HUES48 (cell line): Measurements from ENCODE around the gene ZNF606.
A peak's percentile ranks its signal among the peaks of the same experiment; 100 is the strongest.

Experiments used
- H3K27ac ChIP-seq: one replicate; pipeline ENCODE4 v1.7.0; 2013; ENCODE audit warnings: low read depth, low read length, inconsistent platforms
- H3K27me3 ChIP-seq: 2 replicates; pipeline ENCODE4 v1.6.1; 2013; ENCODE audit warnings: mild to moderate bottlenecking, low read length; ENCODE audit not compliant: control insufficient read depth, insufficient read depth
- H3K36me3 ChIP-seq: 2 replicates; pipeline ENCODE4 v1.6.1; 2013; ENCODE audit warnings: low read length; ENCODE audit not compliant: control insufficient read depth, insufficient read depth
- H3K4me1 ChIP-seq: 2 replicates; pipeline ENCODE4 v1.6.1; 2013; ENCODE audit warnings: mild to moderate bottlenecking, low read length; ENCODE audit not compliant: control insufficient read depth, insufficient read depth
- H3K4me3 ChIP-seq: 2 replicates; pipeline ENCODE4 v1.5.1; 2013; ENCODE audit warnings: mild to moderate bottlenecking, low read depth, low read length
- H3K9ac ChIP-seq: 2 replicates; pipeline ENCODE4 v1.6.1; 2013; ENCODE audit warnings: mild to moderate bottlenecking, low read depth, low read length, moderate library complexity
- H3K9me3 ChIP-seq: 2 replicates; pipeline ENCODE4 v1.6.1; 2013; ENCODE audit warnings: low read length; ENCODE audit not compliant: control insufficient read depth, insufficient read depth

The ZNF606 gene

DNA sequence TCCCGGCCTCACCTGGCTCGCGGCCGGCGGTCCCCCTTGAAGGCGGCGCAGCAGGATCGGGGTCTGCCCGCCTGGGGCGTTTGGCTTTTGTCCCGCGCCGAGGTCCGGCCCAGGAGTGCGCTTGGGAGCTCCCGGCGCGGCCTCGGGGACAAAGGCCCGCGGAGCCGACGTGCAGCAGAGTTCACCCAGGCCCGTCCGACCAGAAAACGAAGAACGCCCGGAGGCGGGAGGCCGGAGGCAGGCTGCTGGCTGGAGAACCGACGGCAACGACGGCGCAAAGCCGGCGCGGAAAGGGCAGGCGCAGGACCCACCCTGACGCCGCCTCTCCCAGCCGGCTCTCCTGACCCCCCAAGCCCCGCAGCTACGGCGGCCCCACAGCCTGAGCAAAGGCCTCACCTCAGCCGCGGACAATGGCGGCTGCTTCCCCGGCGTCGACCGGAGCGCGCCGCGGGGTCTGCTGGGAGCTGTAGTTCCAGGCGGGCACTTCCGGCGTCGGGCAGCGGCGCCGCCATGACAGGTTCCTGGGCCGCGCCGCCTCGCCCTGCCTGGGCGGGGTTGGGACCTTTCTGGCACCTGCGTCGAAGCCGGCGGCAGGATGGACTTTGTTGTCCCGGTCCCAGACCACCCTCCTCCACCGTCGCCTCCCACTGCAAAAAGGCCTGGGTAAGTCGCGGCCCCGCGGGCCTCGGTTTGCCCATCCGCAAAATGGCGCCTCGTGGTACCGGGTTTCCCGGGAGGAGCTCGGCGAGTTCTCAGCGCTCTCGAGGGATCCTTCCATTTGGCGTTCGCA, at the start of gene ZNF606:
TSS of gene ZNF606 (minus strand) at position 437 of the 790 bp plus-strand sequence. CDS start 1,501 bp downstream, outside the sequence.
- Histone ChIP-seq H3K4me3 (peak within 1 kb of the TSS; percentile 83), H3K36me3 (peaks cover 61% of the 10 kb centered on the region), H3K9me3 (peaks cover 57% of the 10 kb centered on the region), H3K27me3 (no peaks in the 10 kb centered on the region), H3K27ac (peak within 1 kb of the TSS; percentile 91), H3K4me1 (peaks cover 5% of the 10 kb centered on the region; the same call in 1 of the 2 replicates), H3K9ac (peak within 1 kb of the TSS; percentile 97)

DNA sequence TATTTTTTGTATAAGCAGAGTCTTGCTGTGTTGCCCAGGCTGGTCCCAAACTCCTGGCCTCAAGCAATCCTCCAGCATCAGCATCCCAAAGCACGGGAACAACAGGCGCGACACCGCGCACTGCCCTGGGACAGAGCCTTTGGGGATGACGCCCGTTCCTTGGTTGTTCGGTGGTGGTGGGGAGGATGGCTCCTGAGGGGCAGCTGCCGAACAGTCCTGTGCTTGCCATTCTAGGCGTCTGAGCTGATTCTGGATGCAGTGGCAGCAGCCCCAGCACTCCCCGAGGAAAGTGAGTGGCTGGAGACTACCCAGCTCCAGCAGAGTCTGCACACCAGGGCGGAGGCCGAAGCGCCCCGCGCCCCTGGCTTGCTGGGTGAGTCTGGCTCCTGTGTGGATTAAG, 49.6 kb upstream of the ZNF606 start:
- Histone ChIP-seq H3K4me1 (no peaks in the 10 kb centered on the region), H3K36me3 (no peaks in the 10 kb centered on the region), H3K27me3 (no peaks in the 10 kb centered on the region), H3K27ac (no peak overlapping the region), H3K9ac (no peak overlapping the region), H3K9me3 (peaks cover 64% of the 10 kb centered on the region), H3K4me3 (no peak overlapping the region)

DNA sequence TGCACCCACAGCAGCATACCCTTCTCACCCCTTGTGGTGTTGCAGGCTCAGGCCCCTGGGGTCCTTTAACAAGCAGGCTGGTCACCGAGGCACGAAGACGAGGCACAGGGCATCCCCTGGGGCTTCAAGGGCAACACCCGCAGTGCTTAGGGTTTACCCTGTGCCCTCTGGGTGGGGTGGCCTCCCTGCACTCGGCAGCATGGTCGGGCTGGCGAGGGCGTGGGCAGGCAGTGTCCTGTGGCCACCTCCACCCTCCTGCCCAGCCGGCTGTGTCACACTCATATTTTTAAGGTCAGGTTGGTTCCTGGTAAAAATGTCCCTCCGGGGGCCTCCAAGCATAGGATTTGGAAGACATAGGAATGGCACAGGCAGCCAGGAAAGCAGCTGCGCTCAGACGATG, 45.1 kb upstream of the ZNF606 start:
- Histone ChIP-seq H3K27ac (no peak overlapping the region), H3K4me1 (no peaks in the 10 kb centered on the region), H3K4me3 (no peak overlapping the region), H3K36me3 (no peaks in the 10 kb centered on the region), H3K9ac (no peak overlapping the region), H3K9me3 (peaks cover 55% of the 10 kb centered on the region), H3K27me3 (no peaks in the 10 kb centered on the region)

DNA sequence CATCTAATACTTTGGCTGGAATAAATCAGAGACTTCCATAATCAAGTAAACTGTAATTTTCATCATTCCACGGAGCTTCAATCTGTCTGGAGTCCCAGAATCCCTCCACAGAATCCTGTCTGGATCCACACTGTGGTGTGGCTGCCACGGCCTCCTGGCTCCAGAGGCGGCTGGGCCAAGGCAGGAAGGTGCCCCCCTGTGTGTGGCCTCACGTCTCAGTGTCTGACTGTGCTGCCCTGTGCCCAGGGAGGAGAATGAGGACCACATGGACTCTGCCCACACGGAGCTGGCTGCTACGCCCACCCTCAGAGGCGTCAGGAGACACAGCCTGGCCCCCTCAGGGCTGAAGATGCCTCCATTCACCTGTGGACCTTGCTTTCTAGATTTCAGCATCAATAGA, 44.2 kb upstream of the ZNF606 start:
- peaks cover 50% of the 10 kb centered on the region for H3K9me3 ChIP-seq
- no peaks in the 10 kb centered on the region for H3K27me3 ChIP-seq
- no peak overlapping the region for H3K9ac ChIP-seq

DNA sequence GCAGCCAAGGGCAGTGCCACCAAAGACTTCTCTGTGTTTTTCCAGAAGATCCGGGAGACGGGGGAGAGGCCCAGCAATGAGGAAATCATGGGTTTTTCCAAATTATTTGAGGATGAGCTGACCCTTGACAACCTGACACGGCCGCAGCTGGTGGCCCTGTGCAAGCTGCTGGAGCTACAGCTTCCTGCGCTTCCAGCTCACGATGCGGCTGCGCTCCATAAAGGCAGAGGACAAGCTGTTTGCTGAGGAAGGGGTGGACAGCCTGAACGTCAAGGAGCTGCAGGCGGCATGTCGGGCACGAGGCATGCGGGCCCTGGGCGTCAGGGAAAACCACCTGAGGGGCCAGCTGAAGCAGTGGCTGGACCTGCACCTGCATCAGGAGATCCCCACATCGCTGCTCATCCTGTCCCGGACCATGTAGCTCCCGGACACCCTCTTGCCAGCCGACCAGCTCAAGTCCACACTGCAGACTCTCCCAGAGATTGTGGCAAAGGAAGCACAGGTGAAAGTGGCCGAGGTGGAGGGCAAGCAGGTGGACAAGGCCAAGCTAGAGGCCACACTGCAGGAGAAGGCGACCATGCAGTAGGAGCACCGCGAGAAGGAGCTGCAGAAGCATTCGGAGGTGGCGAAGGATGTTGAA, 42.9 kb upstream of the ZNF606 start:
- H3K36me3 ChIP-seq = no peaks in the 10 kb centered on the region
- no peak overlapping the region for H3K27ac ChIP-seq
- no peak overlapping the region for H3K9ac ChIP-seq
- H3K4me1 ChIP-seq = no peaks in the 10 kb centered on the region
- no peaks in the 10 kb centered on the region for H3K27me3 ChIP-seq
- peaks cover 43% of the 10 kb centered on the region for H3K9me3 ChIP-seq
- H3K4me3 ChIP-seq = no peak overlapping the region

More for the DNA sequence above, 44.2 kb upstream of the ZNF606 start:
- Histone ChIP-seq H3K27ac (no peak overlapping the region), H3K36me3 (no peaks in the 10 kb centered on the region), H3K4me1 (no peaks in the 10 kb centered on the region), H3K4me3 (no peak overlapping the region)

DNA sequence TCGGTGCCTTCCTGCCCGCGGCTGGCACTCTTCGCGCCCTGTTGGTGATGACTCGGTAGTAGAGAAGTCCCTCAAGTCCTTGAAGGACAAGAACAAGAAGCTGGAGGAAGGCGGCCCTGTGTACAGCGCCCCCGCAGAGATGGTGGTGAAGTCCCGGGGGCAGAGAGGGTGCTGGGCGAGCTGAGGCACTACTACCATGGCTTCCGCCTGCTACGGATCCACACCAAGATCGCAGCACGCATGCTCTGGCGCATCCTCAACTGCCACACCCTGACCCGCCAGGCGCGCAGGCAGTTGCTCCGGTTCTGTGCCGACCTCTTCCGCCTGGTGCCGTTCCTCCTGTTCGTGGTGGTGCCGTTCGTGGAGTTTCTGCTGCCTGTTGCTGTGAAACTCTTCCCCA, 42.3 kb upstream of the ZNF606 start:
- H3K4me1 ChIP-seq = no peaks in the 10 kb centered on the region
- no peak overlapping the region for H3K4me3 ChIP-seq
- H3K9ac ChIP-seq = no peak overlapping the region
- no peaks in the 10 kb centered on the region for H3K27me3 ChIP-seq
- peaks cover 44% of the 10 kb centered on the region for H3K9me3 ChIP-seq
- H3K27ac ChIP-seq = no peak overlapping the region
- H3K36me3 ChIP-seq = no peaks in the 10 kb centered on the region

DNA sequence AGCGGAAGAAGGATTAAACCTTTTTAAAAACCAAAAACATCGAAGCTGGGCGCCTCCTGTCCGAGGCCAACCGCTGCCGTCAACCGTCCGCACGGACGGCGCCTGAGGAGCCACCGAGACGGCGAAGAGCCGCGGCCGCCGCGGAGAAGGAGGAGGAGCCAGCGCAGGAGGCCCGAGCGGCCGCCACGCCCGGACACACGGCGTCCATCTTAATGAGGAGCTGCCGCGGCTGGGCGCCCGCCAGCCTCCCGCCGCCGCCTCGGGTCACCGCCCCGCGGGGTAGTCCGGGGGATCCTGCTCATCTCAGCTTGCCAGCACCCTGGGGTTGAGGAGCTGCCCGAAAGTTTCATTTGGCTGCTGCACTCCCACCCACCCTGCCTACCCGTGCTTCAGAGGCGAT, 41.8 kb upstream of the ZNF606 start:
- no peak overlapping the region for H3K9ac ChIP-seq
- H3K36me3 ChIP-seq = no peaks in the 10 kb centered on the region
- H3K9me3 ChIP-seq = peaks cover 39% of the 10 kb centered on the region
- H3K27me3 ChIP-seq = no peaks in the 10 kb centered on the region
- H3K4me1 ChIP-seq = no peaks in the 10 kb centered on the region
- no peak overlapping the region for H3K4me3 ChIP-seq
- H3K27ac ChIP-seq = no peak overlapping the region

DNA sequence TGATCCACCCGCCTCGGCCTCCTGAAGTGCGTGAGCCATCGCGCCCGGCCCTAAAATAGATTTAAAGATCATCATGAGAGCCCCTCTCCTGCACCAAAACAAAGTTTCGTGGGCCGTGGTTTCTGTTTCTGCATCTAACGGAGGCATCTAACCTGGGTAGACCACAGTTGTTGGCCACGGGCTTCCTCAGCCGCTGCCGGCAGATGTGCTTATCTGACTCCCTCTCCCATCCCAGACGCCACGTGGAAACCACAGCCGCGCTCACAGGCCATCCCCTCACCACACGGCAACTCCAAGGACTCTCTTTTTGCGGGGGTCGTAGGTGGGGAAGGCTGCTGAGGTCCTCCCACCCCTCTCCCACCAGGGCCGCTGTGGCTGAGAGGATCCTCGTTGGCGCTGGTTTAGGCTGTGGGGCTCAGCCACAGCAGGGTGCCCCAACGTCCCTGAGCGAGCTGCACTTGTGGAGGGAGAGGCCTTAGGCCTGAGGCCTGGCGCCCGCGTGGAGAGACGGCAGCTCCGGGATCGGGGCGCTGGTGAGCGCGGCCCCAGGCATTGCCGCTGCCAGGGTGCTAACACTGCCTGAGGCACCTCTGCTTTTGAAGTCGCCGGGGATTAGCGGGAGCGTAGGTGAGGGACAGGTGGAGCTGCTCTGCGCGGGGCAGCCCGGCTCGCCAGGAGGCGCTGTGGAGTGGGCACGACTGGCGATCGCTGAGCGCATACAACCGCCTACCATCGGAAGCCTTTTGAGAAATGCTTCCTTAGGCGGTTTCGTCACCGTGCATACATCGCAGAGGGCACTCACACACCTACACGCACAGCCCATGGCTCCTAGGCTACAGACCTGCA, 40.1 kb upstream of the ZNF606 start:
- peaks cover 29% of the 10 kb centered on the region for H3K9me3 ChIP-seq

DNA sequence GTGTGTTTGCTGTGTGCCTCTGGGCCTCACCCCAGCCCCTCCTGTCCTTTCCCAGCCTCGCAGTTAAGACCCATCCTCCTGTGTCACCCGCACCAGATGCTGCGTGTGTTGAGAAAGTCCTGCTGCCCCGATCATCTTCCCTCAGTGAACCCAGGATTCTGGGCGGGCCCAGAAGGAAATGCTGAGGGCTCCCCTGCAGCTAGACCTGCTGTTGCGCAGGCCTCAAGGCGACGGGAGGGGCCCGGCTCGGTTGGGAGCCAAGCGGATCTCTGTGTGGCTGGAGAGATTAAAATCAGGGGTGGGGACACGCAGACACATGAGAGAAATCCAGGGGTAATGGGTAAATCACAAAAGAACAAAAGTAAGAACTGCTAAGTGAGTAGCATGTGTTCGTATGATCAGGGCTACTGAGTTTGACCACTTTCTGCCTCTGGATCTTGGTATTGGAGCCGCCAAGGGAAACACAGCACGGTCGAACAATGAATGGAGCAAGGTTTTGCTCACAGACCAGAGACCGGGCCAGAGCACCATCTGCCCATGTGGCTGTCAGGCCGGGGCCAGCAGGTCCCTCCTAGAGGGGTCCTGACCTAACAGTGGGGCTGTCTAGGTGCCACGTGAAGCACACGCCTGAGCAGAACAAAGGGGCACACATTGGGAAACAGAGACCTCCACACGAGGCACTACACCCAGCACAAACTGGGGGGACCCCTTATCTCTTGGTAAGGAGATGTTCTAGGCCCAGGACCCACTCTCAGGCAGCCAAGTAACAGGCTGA, 38.3 kb upstream of the ZNF606 start:
- no peaks in the 10 kb centered on the region for H3K27me3 ChIP-seq
- no peak overlapping the region; the same call in 1 of the 2 replicates for H3K4me3 ChIP-seq
- H3K36me3 ChIP-seq = no peaks in the 10 kb centered on the region
- no peak overlapping the region for H3K9ac ChIP-seq
- H3K4me1 ChIP-seq = peaks cover 4% of the 10 kb centered on the region; the same call in 1 of the 2 replicates
- H3K27ac ChIP-seq = no peak overlapping the region
- peaks cover 15% of the 10 kb centered on the region for H3K9me3 ChIP-seq

More for the DNA sequence above, 40.1 kb upstream of the ZNF606 start:
- no peaks in the 10 kb centered on the region for H3K27me3 ChIP-seq
- H3K9ac ChIP-seq = no peak overlapping the region
- H3K4me1 ChIP-seq = peaks cover 4% of the 10 kb centered on the region; the same call in 1 of the 2 replicates
- no peak overlapping the region for H3K4me3 ChIP-seq
- H3K27ac ChIP-seq = no peak overlapping the region
- no peaks in the 10 kb centered on the region for H3K36me3 ChIP-seq

DNA sequence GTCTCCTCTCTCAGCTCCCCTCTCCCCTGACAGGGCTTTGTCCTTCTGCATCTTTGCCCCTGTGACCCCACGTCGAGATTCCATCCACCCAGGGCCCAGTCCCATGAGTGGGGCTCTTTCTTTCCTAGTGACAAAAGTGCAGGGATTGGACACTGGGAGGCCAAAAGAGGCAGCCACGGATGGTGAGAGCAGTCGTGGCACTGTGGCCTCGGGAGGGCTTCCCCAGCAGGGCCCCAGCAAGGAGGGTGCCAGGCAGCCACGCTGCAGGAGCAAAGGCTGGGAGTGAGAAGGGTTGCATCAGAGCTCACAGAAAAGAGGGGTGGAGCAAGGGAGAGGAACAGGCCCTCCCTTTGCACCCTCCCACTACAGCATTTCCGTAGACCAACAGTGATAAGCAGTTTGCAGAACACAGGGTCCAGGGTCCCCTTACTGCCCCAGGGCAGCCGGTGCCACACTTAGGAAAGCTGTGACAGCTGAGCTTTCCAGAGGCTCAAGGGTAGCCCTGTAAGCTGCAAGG, 36.1 kb upstream of the ZNF606 start:
- H3K4me3 ChIP-seq = no peak overlapping the region
- no peak overlapping the region for H3K9ac ChIP-seq

More for the DNA sequence above, 36.1 kb upstream of the ZNF606 start:
- Histone ChIP-seq H3K27ac (no peak overlapping the region), H3K9me3 (peaks cover 17% of the 10 kb centered on the region), H3K4me1 (peaks cover 4% of the 10 kb centered on the region; the same call in 1 of the 2 replicates), H3K36me3 (no peaks in the 10 kb centered on the region), H3K27me3 (no peaks in the 10 kb centered on the region)
